H9 (cell line): ENCODE results near the gene ANKRD13D. TPM values are rescaled to one million over a fixed set of nuclear protein-coding genes. Genes with fewer than 3 reads are reported as not detected.
A peak's percentile ranks its signal among the peaks of the same experiment; 100 is the strongest.

Experiments
- DNase-seq: peaks from one replicate; pipeline ENCODE4 v3.0.0-alpha.2; 2017
- H2AFZ ChIP-seq: one replicate; pipeline ENCODE4 v1.6.1; 2013; ENCODE audit warnings: mild to moderate bottlenecking, low read length, control low read depth, moderate library complexity
- H2AK5ac ChIP-seq: 2 replicates; pipeline ENCODE4 v1.6.1; 2013; ENCODE audit warnings: low read length, control low read depth, mixed read lengths; ENCODE audit not compliant: insufficient read length
- H2BK120ac ChIP-seq: one replicate; pipeline ENCODE4 v1.6.1; 2013; ENCODE audit warnings: low read depth, mild to moderate bottlenecking, low read length, control low read depth, inconsistent platforms; ENCODE audit not compliant: poor library complexity, severe bottlenecking
- H2BK12ac ChIP-seq: 2 replicates; pipeline ENCODE4 v1.6.1; 2013; ENCODE audit warnings: low read length, control low read depth, mixed read lengths, low read depth; ENCODE audit not compliant: insufficient read length
- H2BK15ac ChIP-seq: 2 replicates; pipeline ENCODE4 v1.6.1; 2013; ENCODE audit warnings: low read depth, low read length, control low read depth
- H2BK20ac ChIP-seq: one replicate; pipeline ENCODE4 v1.6.1; 2013; ENCODE audit warnings: low read depth, mild to moderate bottlenecking, low read length, control low read depth, inconsistent platforms; ENCODE audit not compliant: poor library complexity, severe bottlenecking
- H2BK5ac ChIP-seq: 2 replicates; pipeline ENCODE4 v1.6.1; 2013; ENCODE audit warnings: low read length, control low read depth, mixed read lengths; ENCODE audit not compliant: insufficient read length
- H3K14ac ChIP-seq: 2 replicates; pipeline ENCODE4 v1.6.1; 2013; ENCODE audit warnings: low read length, control low read depth; ENCODE audit not compliant: insufficient read depth
- H3K18ac ChIP-seq: 2 replicates; pipeline ENCODE4 v1.6.1; 2013; ENCODE audit warnings: low read depth, mild to moderate bottlenecking, mixed read lengths, low read length, control low read depth; ENCODE audit not compliant: insufficient read length
- H3K23ac ChIP-seq: 2 replicates; pipeline ENCODE4 v1.6.1; 2013; ENCODE audit warnings: low read length, control low read depth, mixed read lengths, low read depth; ENCODE audit not compliant: insufficient read length
- H3K23me2 ChIP-seq: 2 replicates; pipeline ENCODE4 v1.6.1; 2013; ENCODE audit warnings: low read depth, mild to moderate bottlenecking, mixed read lengths, low read length, control low read depth; ENCODE audit not compliant: insufficient read length, poor library complexity, severe bottlenecking
- H3K27ac ChIP-seq: 2 replicates; pipeline ENCODE4 v1.5.1; 2013; ENCODE audit warnings: low read length, control low read depth, mixed read lengths, low read depth; ENCODE audit not compliant: insufficient read length
- H3K27me3 ChIP-seq: 2 replicates; pipeline ENCODE4 v1.6.1; 2013; ENCODE audit warnings: low read length, control low read depth, inconsistent platforms; ENCODE audit not compliant: insufficient read depth
- H3K4ac ChIP-seq: 2 replicates; pipeline ENCODE4 v1.6.1; 2013; ENCODE audit warnings: low read depth, mild to moderate bottlenecking, control low read depth, inconsistent platforms, low read length, moderate library complexity
- H3K4me1 ChIP-seq: 2 replicates; pipeline ENCODE4 v1.6.1; 2013; ENCODE audit warnings: low read length, control low read depth, inconsistent platforms; ENCODE audit not compliant: insufficient read depth
- H3K4me2 ChIP-seq: 2 replicates; pipeline ENCODE4 v1.6.1; 2013; ENCODE audit warnings: low read length, control low read depth, mixed read lengths; ENCODE audit not compliant: insufficient read length, insufficient read depth
- H3K56ac ChIP-seq: 2 replicates; pipeline ENCODE4 v1.6.1; 2013; ENCODE audit warnings: low read depth, mild to moderate bottlenecking, mixed read lengths, low read length, control low read depth; ENCODE audit not compliant: insufficient read length
- H3K79me1 ChIP-seq: 2 replicates; pipeline ENCODE4 v1.6.1; 2013; ENCODE audit warnings: low read depth, mild to moderate bottlenecking, moderate library complexity, low read length, control low read depth, inconsistent platforms; ENCODE audit not compliant: insufficient read depth, poor library complexity, severe bottlenecking
- H3K79me2 ChIP-seq: 2 replicates; pipeline ENCODE4 v1.6.1; 2013; ENCODE audit warnings: low read length, control low read depth, inconsistent platforms; ENCODE audit not compliant: insufficient read depth
- H3K9ac ChIP-seq: 2 replicates; pipeline ENCODE4 v1.6.1; 2013; ENCODE audit warnings: low read length, control low read depth, mixed read lengths; ENCODE audit not compliant: insufficient read length; ENCODE audit errors: extremely low read depth
- H3K9me3 ChIP-seq: one replicate; pipeline ENCODE4 v1.6.1; 2013; ENCODE audit warnings: low read depth, low read length, inconsistent platforms; ENCODE audit not compliant: control insufficient read depth
- H3T11ph ChIP-seq: one replicate; pipeline ENCODE4 v1.6.1; 2013; ENCODE audit warnings: mild to moderate bottlenecking, low read length, control low read depth, inconsistent platforms
- H4K20me1 ChIP-seq: one replicate; pipeline ENCODE4 v1.6.1; 2013; ENCODE audit not compliant: control insufficient read depth, insufficient read length, insufficient read depth
- H4K5ac ChIP-seq: 2 replicates; pipeline ENCODE4 v1.6.1; 2013; ENCODE audit warnings: low read depth, mild to moderate bottlenecking, mixed read lengths, low read length, control low read depth; ENCODE audit not compliant: insufficient read length
- H4K8ac ChIP-seq: replicated peaks from 2 replicates; pipeline ENCODE4 v1.6.1; 2013; ENCODE audit warnings: low read length, control low read depth, mixed read lengths, low read depth; ENCODE audit not compliant: insufficient read length
- H4K91ac ChIP-seq: 2 replicates; pipeline ENCODE4 v1.6.1; 2013; ENCODE audit warnings: low read depth, mild to moderate bottlenecking, moderate library complexity, mixed read lengths, low read length, control low read depth; ENCODE audit not compliant: insufficient read length
- H3K27ac Mint-ChIP-seq, 3 experiments: 2 replicates in 2 of 3; 3 replicates in 1 of 3; pipeline ENCODE4 v1.8.0; 2020 to 2021; ENCODE audit warnings: mixed read lengths in 3 of 3, mild to moderate bottlenecking in 1 of 3, moderate library complexity in 1 of 3
- H3K27me3 Mint-ChIP-seq: 2 replicates; pipeline ENCODE4 v1.8.0; 2021; ENCODE audit warnings: low read depth, mild to moderate bottlenecking, moderate library complexity, mixed read lengths
- H3K36me3 Mint-ChIP-seq, 3 experiments: 2 replicates in 2 of 3; 3 replicates in 1 of 3; pipeline ENCODE4 v1.8.0; 2020 to 2021; ENCODE audit warnings: low read depth in 3 of 3, mixed read lengths in 3 of 3; ENCODE audit not compliant: insufficient read depth in 1 of 3
- H3K4me1 Mint-ChIP-seq, 2 experiments: 2 replicates each; pipeline ENCODE4 v1.8.0; 2020; ENCODE audit warnings: mixed read lengths in 2 of 2
- H3K4me3 Mint-ChIP-seq, 2 experiments: 2 replicates in 1 of 2; 3 replicates in 1 of 2; pipeline ENCODE4 v1.8.0; 2020 to 2021; ENCODE audit warnings: mild to moderate bottlenecking in 2 of 2, mixed read lengths in 2 of 2, moderate library complexity in 1 of 2
- H3K9me3 Mint-ChIP-seq, 2 experiments: 2 replicates in 1 of 2; 3 replicates in 1 of 2; pipeline ENCODE4 v1.8.0; 2020; ENCODE audit warnings: mild to moderate bottlenecking in 2 of 2, mixed read lengths in 2 of 2, moderate library complexity in 1 of 2
- WGBS: extraction: QIAGEN DNeasy Blood & Tissue Kit; methylation state at CpG from one replicate; pipeline ENCODE4 v1.1.7; 2013; ENCODE audit warnings: missing lambda C conversion rate, low lambda C conversion rate, mixed read lengths; ENCODE audit not compliant: insufficient read length; ENCODE audit errors: extremely low coverage; 5-methylcytosine and 5-hydroxymethylcytosine counted together
- total RNA-seq: library from RNA; stranded (reverse); gene quantifications from 2 replicates; pipeline ENCODE4 v1.2.1, GENCODE V29; 2021
- TF ChIP-seq, protein P1 (sequence below): fragments of 200-600 bp; sonication (generic); conservative IDR thresholded peaks from 3 replicates; pipeline ENCODE4 v1.8.0; 2021; ENCODE audit warnings: antibody characterized with exemption, mild to moderate bottlenecking

The ANKRD13D gene
- total RNA-seq, 1 experiment from 2014 or later, result 42.1 TPM

DNA sequence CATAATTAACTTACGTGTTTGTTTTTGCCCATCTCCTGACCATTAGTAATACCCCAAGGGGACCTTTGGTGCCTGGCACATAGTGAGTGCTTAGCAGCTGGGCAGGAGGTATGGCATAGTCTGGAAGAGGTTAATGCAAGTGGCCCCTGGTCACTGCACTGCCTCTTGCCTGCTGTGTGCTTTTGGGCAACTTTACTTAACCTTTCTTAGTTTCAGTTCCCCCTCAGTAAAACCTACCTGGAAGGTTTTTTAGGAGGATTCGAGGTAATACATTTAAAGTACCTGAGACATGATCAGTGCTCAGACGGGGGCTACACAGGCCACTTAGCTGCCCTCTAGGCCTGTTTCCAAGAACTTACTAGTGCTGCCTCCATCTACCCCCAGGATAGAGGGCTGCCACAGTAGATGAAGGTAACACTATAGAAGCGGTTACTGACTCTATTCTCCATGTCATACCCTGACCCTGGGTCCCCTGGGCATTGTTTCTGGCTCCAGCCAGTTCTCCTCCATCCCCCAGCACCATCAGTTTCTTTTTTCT is 60.9 kb downstream of the ANKRD13D start:
- Mint-ChIP-seq H3K27me3 (no peaks in the 10 kb centered on the region; the same call in 1 of the 2 replicates), H3K27ac (0 out of 7 replicates have a peak overlapping the region, but pooled peaks of 1 of the 3 experiments have one; percentile 2), H3K4me1 (peaks cover 28 to 38% of the 10 kb centered on the region in 2 experiments), H3K4me3 (no peak overlapping the region), H3K36me3 (no peaks in the 10 kb centered on the region), H3K9me3 (no peaks in the 10 kb centered on the region; a peak in 1 of 5 replicates)
- H3K79me2 ChIP-seq, result no peaks in the 10 kb centered on the region
- no peak overlapping the region for H2BK120ac ChIP-seq
- no peaks in the 10 kb centered on the region for H3K9me3 ChIP-seq
- no peak overlapping the region for H3K18ac ChIP-seq
- no peak overlapping the region for H2BK15ac ChIP-seq
- H2AK5ac ChIP-seq, result no peak overlapping the region
- whole genome bisulfite sequencing, result no CpG with 5 or more reads among the region's 4 CpGs
- H3K14ac ChIP-seq, result no peak overlapping the region
- no peak overlapping the region for H3K27ac ChIP-seq
- TF ChIP-seq, protein P1, sequence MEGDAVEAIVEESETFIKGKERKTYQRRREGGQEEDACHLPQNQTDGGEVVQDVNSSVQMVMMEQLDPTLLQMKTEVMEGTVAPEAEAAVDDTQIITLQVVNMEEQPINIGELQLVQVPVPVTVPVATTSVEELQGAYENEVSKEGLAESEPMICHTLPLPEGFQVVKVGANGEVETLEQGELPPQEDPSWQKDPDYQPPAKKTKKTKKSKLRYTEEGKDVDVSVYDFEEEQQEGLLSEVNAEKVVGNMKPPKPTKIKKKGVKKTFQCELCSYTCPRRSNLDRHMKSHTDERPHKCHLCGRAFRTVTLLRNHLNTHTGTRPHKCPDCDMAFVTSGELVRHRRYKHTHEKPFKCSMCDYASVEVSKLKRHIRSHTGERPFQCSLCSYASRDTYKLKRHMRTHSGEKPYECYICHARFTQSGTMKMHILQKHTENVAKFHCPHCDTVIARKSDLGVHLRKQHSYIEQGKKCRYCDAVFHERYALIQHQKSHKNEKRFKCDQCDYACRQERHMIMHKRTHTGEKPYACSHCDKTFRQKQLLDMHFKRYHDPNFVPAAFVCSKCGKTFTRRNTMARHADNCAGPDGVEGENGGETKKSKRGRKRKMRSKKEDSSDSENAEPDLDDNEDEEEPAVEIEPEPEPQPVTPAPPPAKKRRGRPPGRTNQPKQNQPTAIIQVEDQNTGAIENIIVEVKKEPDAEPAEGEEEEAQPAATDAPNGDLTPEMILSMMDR, result no peak
- H3T11ph ChIP-seq, result no peak overlapping the region
- no peaks in the 10 kb centered on the region for H3K27me3 ChIP-seq
- H3K4me2 ChIP-seq, result no peak overlapping the region
- H3K4me1 ChIP-seq, result no peaks in the 10 kb centered on the region
- no peak overlapping the region for H3K23ac ChIP-seq
- no peak overlapping the region for H3K9ac ChIP-seq
- peaks cover 14% of the 10 kb centered on the region for H3K23me2 ChIP-seq
- no peaks in the 10 kb centered on the region for H4K20me1 ChIP-seq
- H4K91ac ChIP-seq, result no peak overlapping the region
- no peak overlapping the region for H2BK5ac ChIP-seq
- no peak overlapping the region for H3K56ac ChIP-seq
- H4K5ac ChIP-seq, result no peak overlapping the region
- H4K8ac ChIP-seq, result no peak overlapping the region
- no peaks in the 10 kb centered on the region for H3K79me1 ChIP-seq
- no peak overlapping the region for H2AFZ ChIP-seq
- no peak for DNase-seq
- no peak overlapping the region for H3K4ac ChIP-seq
- no peak overlapping the region for H2BK20ac ChIP-seq
- no peak overlapping the region for H2BK12ac ChIP-seq
